Measurements from ENCODE around the gene MAGED4. TPM values are rescaled to one million over a fixed set of nuclear protein-coding genes. Genes with fewer than 3 reads are reported as not detected.

MAGED4 gene
- total RNA-seq, 1 donor from 2014 or later, result 2.7 TPM

DNA sequence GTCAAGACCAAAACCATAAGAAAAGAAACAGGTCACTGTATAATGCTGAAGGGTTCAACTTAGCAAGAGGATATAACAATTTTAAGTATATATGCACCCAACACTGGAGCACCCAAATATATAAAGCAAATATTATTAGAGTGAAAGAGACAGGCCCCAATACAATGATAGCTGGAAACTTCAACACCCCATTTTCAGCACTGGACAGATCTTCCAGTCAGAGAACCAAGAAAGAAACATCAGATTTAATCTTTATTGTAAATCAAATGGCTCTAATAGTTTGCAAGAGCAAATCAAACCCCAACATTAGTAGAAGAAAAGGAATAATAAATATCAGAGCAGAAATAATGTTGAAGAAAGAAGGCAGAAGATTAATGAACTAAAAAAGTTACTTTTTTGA is 36.2 kb downstream of the MAGED4 start:
- intact Hi-C loops (cut with DNase I), result no loop called here
- H3K27ac ChIP-seq, result no peak overlapping the region
- H3K9me3 ChIP-seq, result no peaks in the 10 kb centered on the region
- H3K4me1 ChIP-seq, result no peaks in the 10 kb centered on the region
- H3K4me3 ChIP-seq, result no peak overlapping the region
- no peaks in the 10 kb centered on the region for H3K36me3 ChIP-seq
- DNase-seq (ENCODE audit: extremely low spot score in 2 of 2), result no peak
- TF ChIP-seq POLR2AphosphoS5 (IDR thresholded peaks at IDR 0.05; ENCODE audit: insufficient read depth in 1 of 2, low read depth in 1 of 2) (no peak), POLR2A (IDR thresholded peaks at IDR 0.05) (no peak)
- TF ChIP-seq, protein P1, sequence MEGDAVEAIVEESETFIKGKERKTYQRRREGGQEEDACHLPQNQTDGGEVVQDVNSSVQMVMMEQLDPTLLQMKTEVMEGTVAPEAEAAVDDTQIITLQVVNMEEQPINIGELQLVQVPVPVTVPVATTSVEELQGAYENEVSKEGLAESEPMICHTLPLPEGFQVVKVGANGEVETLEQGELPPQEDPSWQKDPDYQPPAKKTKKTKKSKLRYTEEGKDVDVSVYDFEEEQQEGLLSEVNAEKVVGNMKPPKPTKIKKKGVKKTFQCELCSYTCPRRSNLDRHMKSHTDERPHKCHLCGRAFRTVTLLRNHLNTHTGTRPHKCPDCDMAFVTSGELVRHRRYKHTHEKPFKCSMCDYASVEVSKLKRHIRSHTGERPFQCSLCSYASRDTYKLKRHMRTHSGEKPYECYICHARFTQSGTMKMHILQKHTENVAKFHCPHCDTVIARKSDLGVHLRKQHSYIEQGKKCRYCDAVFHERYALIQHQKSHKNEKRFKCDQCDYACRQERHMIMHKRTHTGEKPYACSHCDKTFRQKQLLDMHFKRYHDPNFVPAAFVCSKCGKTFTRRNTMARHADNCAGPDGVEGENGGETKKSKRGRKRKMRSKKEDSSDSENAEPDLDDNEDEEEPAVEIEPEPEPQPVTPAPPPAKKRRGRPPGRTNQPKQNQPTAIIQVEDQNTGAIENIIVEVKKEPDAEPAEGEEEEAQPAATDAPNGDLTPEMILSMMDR (IDR thresholded peaks at IDR 0.05), result no peak
- H3K27me3 ChIP-seq, result no peaks in the 10 kb centered on the region

Small RNA genes within 50 kb of the gene (small RNA-seq; reads per million reads assigned to genes)
- gene SNORA11D, result not detected

Other genes with a start within 250 kb of the MAGED4 start
- gene MAGED4B, start 115.7 kb upstream of the MAGED4 start, total RNA-seq, result 19.6 TPM
- gene XAGE2, start 184.1 kb downstream of the MAGED4 start, total RNA-seq, result not detected

Measured in vagina (tissue), 2 donors.